Neural progenitor cell (in vitro differentiated cells): Measurements from ENCODE around the gene HIGD1A. TPM values are rescaled to one million over a fixed set of nuclear protein-coding genes. Genes with fewer than 3 reads are reported as not detected.

Experiments
- DNase-seq: peaks from one replicate; pipeline ENCODE4 v3.0.0-alpha.2; 2016; ENCODE audit warnings: low spot score
- H2AFZ ChIP-seq: fragments of 200-600 bp; sonication (generic); replicated peaks from 2 replicates; pipeline ENCODE4 v1.6.1; 2016; ENCODE audit warnings: antibody characterized with exemption
- H3F3A ChIP-seq: fragments of 200-600 bp; sonication (generic); 2 replicates; pipeline ENCODE4 v1.6.1; 2016; ENCODE audit warnings: antibody characterized with exemption, low read depth
- H3K27ac ChIP-seq: fragments of 200-600 bp; sonication (generic); 2 replicates; pipeline ENCODE4 v1.5.1; 2016; ENCODE audit warnings: mild to moderate bottlenecking
- H3K27me3 ChIP-seq: fragments of 200-600 bp; sonication (generic); 2 replicates; pipeline ENCODE4 v1.6.1; 2016; ENCODE audit warnings: mild to moderate bottlenecking, moderate library complexity
- H3K36me3 ChIP-seq: fragments of 200-600 bp; sonication (generic); 2 replicates; pipeline ENCODE4 v1.5.1; 2016
- H3K4me1 ChIP-seq: fragments of 200-600 bp; sonication (generic); 2 replicates; pipeline ENCODE4 v1.6.1; 2016; ENCODE audit warnings: mixed run types
- H3K4me2 ChIP-seq: fragments of 200-600 bp; sonication (generic); 2 replicates; pipeline ENCODE4 v1.6.1; 2016
- H3K4me3 ChIP-seq: fragments of 200-600 bp; sonication (generic); 2 replicates; pipeline ENCODE4 v1.5.1; 2016
- H3K79me2 ChIP-seq: fragments of 200-600 bp; sonication (generic); 2 replicates; pipeline ENCODE4 v1.6.1; 2016; ENCODE audit warnings: low read depth
- H3K9ac ChIP-seq: fragments of 200-600 bp; sonication (generic); 2 replicates; pipeline ENCODE4 v1.6.1; 2016
- H3K9me3 ChIP-seq: fragments of 200-600 bp; sonication (generic); 2 replicates; pipeline ENCODE4 v1.5.1; 2016; ENCODE audit warnings: low read depth
- H4K20me1 ChIP-seq: fragments of 200-600 bp; sonication (generic); 2 replicates; pipeline ENCODE4 v1.6.1; 2016; ENCODE audit warnings: low read depth
- H3K27ac Mint-ChIP-seq: 3 replicates; pipeline ENCODE4 v1.8.0; 2021; ENCODE audit warnings: mixed read lengths
- H3K27me3 Mint-ChIP-seq: 2 replicates; pipeline ENCODE4 v1.8.0; 2022; ENCODE audit warnings: low read depth, mild to moderate bottlenecking, inconsistent platforms, moderate library complexity, mixed read lengths; ENCODE audit not compliant: insufficient read depth
- H3K36me3 Mint-ChIP-seq: 3 replicates; pipeline ENCODE4 v1.8.0; 2021; ENCODE audit warnings: mixed read lengths
- H3K4me1 Mint-ChIP-seq: 3 replicates; pipeline ENCODE4 v1.8.0; 2021; ENCODE audit warnings: mixed read lengths
- H3K4me3 Mint-ChIP-seq: 3 replicates; pipeline ENCODE4 v1.8.0; 2021; ENCODE audit warnings: mild to moderate bottlenecking, moderate library complexity, mixed read lengths
- H3K9me3 Mint-ChIP-seq: 3 replicates; pipeline ENCODE4 v1.8.0; 2020; ENCODE audit warnings: mixed read lengths
- CTCF ChIP-seq: fragments of 200-600 bp; sonication (generic); IDR thresholded peaks from 2 replicates; pipeline ENCODE4 v1.5.1; 2017; ENCODE audit warnings: antibody characterized with exemption, mild to moderate bottlenecking
- EZH2 ChIP-seq: fragments of 200-600 bp; sonication (generic); IDR thresholded peaks from 2 replicates; pipeline ENCODE4 v1.6.1; 2017; ENCODE audit warnings: antibody characterized with exemption, mild to moderate bottlenecking, moderate library complexity
- EZH2phosphoT487 ChIP-seq: fragments of 200-600 bp; sonication (generic); IDR thresholded peaks from 2 replicates; pipeline ENCODE4 v1.6.1; 2017; ENCODE audit warnings: antibody characterized with exemption
- total RNA-seq: library from RNA; depleted of rRNA; stranded (reverse); fragments of >200 nt; gene quantifications from 2 replicates; pipeline ENCODE4 v1.2.3, GENCODE V29; 2015; ENCODE audit warnings: low replicate concordance

The HIGD1A gene
- total RNA-seq, 1 donor from 2014 or later: 181 TPM

- H3K79me2 ChIP-seq: no peaks in the 10 kb centered on the region
- no peak overlapping the region for H3K9ac ChIP-seq
- H3F3A ChIP-seq: no peaks in the 10 kb centered on the region
- H3K9me3 Mint-ChIP-seq: no peaks in the 10 kb centered on the region
- no peak overlapping the region for H3K27ac ChIP-seq
- no peak for DNase-seq
- no peaks in the 10 kb centered on the region for H3K9me3 ChIP-seq
- H3K36me3 ChIP-seq: no peaks in the 10 kb centered on the region
- H3K4me3 Mint-ChIP-seq: no peak overlapping the region
- H3K4me3 ChIP-seq: no peak overlapping the region
- H3K27ac Mint-ChIP-seq: no peak overlapping the region
- H3K4me1 Mint-ChIP-seq: peaks cover 10% of the 10 kb centered on the region
- H3K4me2 ChIP-seq: no peak overlapping the region
- H3K27me3 ChIP-seq: no peaks in the 10 kb centered on the region
- H4K20me1 ChIP-seq: no peaks in the 10 kb centered on the region
- no peak for TF ChIP-seq EZH2phosphoT487
- no peak for TF ChIP-seq EZH2
- no peak for TF ChIP-seq CTCF
- no peaks in the 10 kb centered on the region for H3K36me3 Mint-ChIP-seq
- peaks cover 10% of the 10 kb centered on the region for H3K4me1 ChIP-seq
- peaks cover 3% of the 10 kb centered on the region for H3K27me3 Mint-ChIP-seq
- H2AFZ ChIP-seq: no peak overlapping the region
These were observed 44.7 kb upstream of the HIGD1A start for GRCh38 chr3:42849017-42849416.

GRCh38 chr3:42847731-42848130 lies 43.4 kb upstream of the HIGD1A start:
- no peaks in the 10 kb centered on the region for H3K9me3 Mint-ChIP-seq
- peaks cover 2% of the 10 kb centered on the region for H3K27me3 Mint-ChIP-seq
- H3K27ac Mint-ChIP-seq: no peak overlapping the region
- H3K4me3 Mint-ChIP-seq: no peak overlapping the region
- Histone ChIP-seq H3K9ac (no peak overlapping the region), H3K9me3 (no peaks in the 10 kb centered on the region), H3K27me3 (no peaks in the 10 kb centered on the region), H3K36me3 (no peaks in the 10 kb centered on the region), H3F3A (no peaks in the 10 kb centered on the region), H3K27ac (no peak overlapping the region), H3K79me2 (no peaks in the 10 kb centered on the region), H3K4me2 (no peak overlapping the region), H3K4me1 (peaks cover 12% of the 10 kb centered on the region), H2AFZ (no peak overlapping the region), H3K4me3 (no peak overlapping the region), H4K20me1 (no peaks in the 10 kb centered on the region)
- H3K4me1 Mint-ChIP-seq: peaks cover 9% of the 10 kb centered on the region
- DNase-seq: peak; percentile 25
- no peaks in the 10 kb centered on the region for H3K36me3 Mint-ChIP-seq
- TF ChIP-seq CTCF (no peak), EZH2phosphoT487 (no peak), EZH2 (no peak)

- TF ChIP-seq CTCF: no peak
- TF ChIP-seq EZH2phosphoT487: no peak
- no peak for TF ChIP-seq EZH2
- Mint-ChIP-seq H3K27me3 (peaks cover 2% of the 10 kb centered on the region), H3K4me3 (no peak overlapping the region), H3K27ac (no peak overlapping the region), H3K36me3 (no peaks in the 10 kb centered on the region), H3K4me1 (peaks cover 6% of the 10 kb centered on the region), H3K9me3 (no peaks in the 10 kb centered on the region)
- Histone ChIP-seq H3K4me3 (no peak overlapping the region), H3K36me3 (no peaks in the 10 kb centered on the region), H3K4me2 (no peak overlapping the region), H3K79me2 (no peaks in the 10 kb centered on the region), H3K9ac (no peak overlapping the region), H3K27ac (no peak overlapping the region), H3K27me3 (no peaks in the 10 kb centered on the region), H3F3A (no peaks in the 10 kb centered on the region), H3K4me1 (peaks cover 12% of the 10 kb centered on the region), H2AFZ (peak overlapping the region; percentile 2), H4K20me1 (no peaks in the 10 kb centered on the region), H3K9me3 (no peaks in the 10 kb centered on the region)
- no peak for DNase-seq
These were observed 42.6 kb upstream of the HIGD1A start for GRCh38 chr3:42846685-42847522.
